CD4-positive, alpha-beta memory T cell (primary cell): ENCODE measurements around the gene ZNF750. TPM values are rescaled to one million over a fixed set of nuclear protein-coding genes. Genes with fewer than 3 reads are reported as not detected.

Experiments used
- CTCF ChIA-PET: fragments of 350-600 bp; sonication (Branson Sonifier 250); formaldehyde crosslinking; loops from one replicate; lab custom pipeline; 2021; ENCODE audit warnings: inconsistent platforms; ENCODE audit not compliant: partially characterized antibody; lab: Charles Lee
- POLR2A ChIA-PET: fragments of 350-600 bp; sonication (Branson Sonifier 250); formaldehyde crosslinking; loops from one replicate; lab custom pipeline; 2021; ENCODE audit not compliant: partially characterized antibody; lab: Charles Lee
- DNase-seq, 5 donors: peaks; one replicate each; pipeline versions ENCODE4 v3.0.0 to v3.0.0-alpha.2; 2020 to 2022; ENCODE audit warnings: mixed read lengths in 1 of 5
- H3K27ac ChIP-seq: one replicate; pipeline ENCODE4 v1.7.0; 2013; ENCODE audit warnings: low read depth, low read length
- H3K27me3 ChIP-seq: 2 replicates; pipeline ENCODE4 v1.7.0; 2013; ENCODE audit warnings: mild to moderate bottlenecking, low read length, moderate library complexity; ENCODE audit not compliant: insufficient read depth
- H3K36me3 ChIP-seq: 2 replicates; pipeline ENCODE4 v1.7.0; 2013; ENCODE audit warnings: mild to moderate bottlenecking, low read length, moderate library complexity; ENCODE audit not compliant: insufficient read depth
- H3K4me1 ChIP-seq: 2 replicates; pipeline ENCODE4 v1.7.0; 2013; ENCODE audit warnings: mild to moderate bottlenecking, low read length, moderate library complexity; ENCODE audit not compliant: insufficient read depth
- H3K4me3 ChIP-seq, 2 donors: one replicate each; pipeline ENCODE4 v1.7.0; 2013; ENCODE audit warnings: low read length in 2 of 2, mild to moderate bottlenecking in 1 of 2
- H3K9me3 ChIP-seq, 2 donors: one replicate each; pipeline ENCODE4 v1.7.0; 2013; ENCODE audit warnings: low read length in 2 of 2, control low read depth in 1 of 2; ENCODE audit not compliant: control insufficient read depth in 1 of 2
- H3K27ac Mint-ChIP-seq, 7 donors: one replicate each; pipeline ENCODE4 v1.8.0; 2020 to 2021; ENCODE audit warnings: mixed read lengths in 7 of 7, mild to moderate bottlenecking in 6 of 7, inconsistent platforms in 3 of 7, moderate library complexity in 3 of 7
- H3K27me3 Mint-ChIP-seq, 2 donors: one replicate each; pipeline ENCODE4 v1.8.0; 2020 to 2021; ENCODE audit warnings: mixed read lengths in 2 of 2
- H3K36me3 Mint-ChIP-seq, 2 donors: one replicate each; pipeline ENCODE4 v1.8.0; 2020 to 2021; ENCODE audit warnings: mixed read lengths in 2 of 2, inconsistent platforms in 1 of 2, mild to moderate bottlenecking in 1 of 2
- H3K4me1 Mint-ChIP-seq, 4 donors: one replicate each; pipeline ENCODE4 v1.8.0; 2020 to 2021; ENCODE audit warnings: mixed read lengths in 4 of 4, mild to moderate bottlenecking in 1 of 4
- H3K4me3 Mint-ChIP-seq, 8 donors: one replicate each; pipeline ENCODE4 v1.8.0; 2020 to 2021; ENCODE audit warnings: mixed read lengths in 8 of 8, mild to moderate bottlenecking in 7 of 8, moderate library complexity in 6 of 8, inconsistent platforms in 3 of 8
- H3K9me3 Mint-ChIP-seq, 8 donors: one replicate each; pipeline ENCODE4 v1.8.0; 2020 to 2021; ENCODE audit warnings: mixed read lengths in 8 of 8, mild to moderate bottlenecking in 5 of 8, inconsistent platforms in 3 of 8, moderate library complexity in 1 of 8
- intact Hi-C: fragments of 100-400 bp; cut with micrococcal nuclease; formaldehyde crosslinking; loops from one replicate; pipeline ENCODE4 v1.15.1; 2023
- polyA plus RNA-seq, 2 donors: library from polyadenylated mRNA; unstranded; fragments of 300-500 nt; fragmentation: Illumina TruSeq; gene quantifications; one replicate each; pipeline ENCODE4 v1.2.3, GENCODE V29; 2021
- total RNA-seq, 2 experiments: library from RNA; stranded (reverse); gene quantifications; one replicate each; pipeline ENCODE4 v1.2.3, GENCODE V29; 2021

The ZNF750 gene
- total and polyA plus RNA-seq, 4 experiments from 2014 or later = not detected

DNA sequence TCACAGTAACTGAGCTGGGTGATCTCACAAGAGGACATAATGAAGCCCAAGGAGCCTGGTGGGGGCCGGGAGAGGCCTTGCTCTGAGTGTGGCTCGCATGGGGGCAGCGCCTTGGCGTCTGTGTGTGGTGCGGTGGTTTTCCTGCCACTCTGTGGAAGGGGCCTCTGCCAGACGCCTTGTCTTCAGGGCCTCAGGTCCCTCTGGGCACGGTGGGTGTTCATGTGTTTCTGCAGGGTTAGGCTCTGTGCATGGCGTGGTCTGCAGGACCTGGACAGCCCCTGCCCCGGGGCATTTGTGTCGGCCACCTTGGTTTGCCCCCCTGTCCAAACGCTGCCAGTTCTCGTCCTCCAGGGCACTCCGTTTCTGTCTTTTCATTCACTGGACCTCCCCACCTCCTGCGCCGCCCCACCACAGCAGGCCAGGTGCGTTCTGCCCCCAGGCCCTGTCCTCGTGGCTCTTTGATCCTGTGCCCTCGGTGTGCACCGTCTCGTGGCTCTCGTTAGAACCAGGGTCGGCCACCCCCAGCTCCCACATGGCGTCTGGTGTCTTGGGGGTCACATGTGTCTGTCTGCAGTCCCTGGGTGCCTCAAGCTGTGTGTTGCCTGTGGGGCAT, 43.7 kb upstream of the ZNF750 start:
- H3K36me3 ChIP-seq = no peaks in the 10 kb centered on the region
- H3K27me3 ChIP-seq = no peaks in the 10 kb centered on the region
- CTCF ChIA-PET = interaction anchor here (1.6 to 3.1 kb wide), 2 partner anchors 20 to 102 kb away, joined by 6 to 20 read pairs; no protein-coding TSS in a partner anchor
- H3K4me3 Mint-ChIP-seq = peak overlapping the region; percentile 64 to 95 (median 92)
- no peaks in the 10 kb centered on the region for H3K27me3 Mint-ChIP-seq
- H3K4me1 ChIP-seq = peaks cover 56% of the 10 kb centered on the region
- H3K27ac Mint-ChIP-seq = peak overlapping the region; percentile 98 to 100 (median 99)
- no peaks in the 10 kb centered on the region for H3K9me3 ChIP-seq
- DNase-seq = peak in 1 of 5 donors; percentile 40
- H3K4me1 Mint-ChIP-seq = peaks cover 53 to 90% (median 77%) of the 10 kb centered on the region in 4 donors
- intact Hi-C loops = loop anchor here (2.0 kb wide), 1 partner anchor 19 kb away; no protein-coding TSS in a partner anchor
- POLR2A ChIA-PET = interaction anchor here (0.9 to 6.6 kb wide), 6 partner anchors 9 to 46 kb away, joined by 3 to 83 read pairs (median 6); no protein-coding TSS in a partner anchor
- peak overlapping the region; percentile 67 for H3K27ac ChIP-seq
- no peaks in the 10 kb centered on the region for H3K9me3 Mint-ChIP-seq
- peaks cover 13 to 16% of the 10 kb centered on the region in 2 donors for H3K36me3 Mint-ChIP-seq
- H3K4me3 ChIP-seq = no peak overlapping the region

DNA sequence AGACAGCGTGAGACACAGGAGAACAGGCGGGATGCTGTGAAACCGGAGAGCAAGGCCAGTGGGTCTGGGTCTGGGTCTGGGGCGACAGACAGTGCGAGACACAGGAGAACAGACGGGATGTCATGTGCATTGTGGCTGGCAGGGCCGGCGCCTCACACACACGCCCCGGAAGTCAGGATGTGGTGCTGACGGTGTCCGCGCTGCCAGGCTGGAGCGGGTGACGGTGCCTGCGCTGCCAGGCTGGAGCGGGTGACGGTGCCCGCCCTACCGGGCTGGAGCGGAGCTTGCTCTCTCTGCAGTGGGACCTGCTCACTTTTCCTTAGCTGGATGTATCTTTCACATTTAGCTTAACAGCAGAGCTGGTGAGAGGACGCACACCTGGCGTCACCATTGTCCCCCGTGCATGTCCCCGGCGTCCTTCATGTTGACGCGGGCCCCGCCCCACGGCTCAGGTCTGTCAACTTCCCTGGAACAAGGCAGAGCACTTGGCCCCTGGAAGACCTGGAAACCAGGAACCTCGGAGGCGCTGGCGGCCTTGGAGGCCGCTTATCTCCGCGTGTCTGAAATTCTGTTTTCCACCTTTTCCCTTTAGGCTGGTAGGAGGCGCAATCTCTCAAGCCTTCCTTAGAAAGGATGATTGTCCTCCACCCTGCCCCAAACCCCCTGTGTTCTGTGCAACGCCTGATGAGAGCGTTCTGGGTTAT, 43.0 kb upstream of the ZNF750 start:
- Histone ChIP-seq H3K27ac (peak overlapping the region; percentile 67), H3K4me1 (peaks cover 56% of the 10 kb centered on the region), H3K36me3 (no peaks in the 10 kb centered on the region), H3K4me3 (peak overlapping the region in 1 of 2 donors; percentile 51), H3K9me3 (no peaks in the 10 kb centered on the region), H3K27me3 (no peaks in the 10 kb centered on the region)
- DNase-seq = peak; percentile 82 to 93 (median 84)
- CTCF ChIA-PET = interaction anchor here (1.6 to 3.1 kb wide), 2 partner anchors 19 to 102 kb away, joined by 6 to 20 read pairs; no protein-coding TSS in a partner anchor
- intact Hi-C loops = loop anchor here (2.0 kb wide), 1 partner anchor 18 kb away; no protein-coding TSS in a partner anchor
- Mint-ChIP-seq H3K27ac (peak overlapping the region; percentile 98 to 100 (median 99)), H3K4me1 (peaks cover 57 to 94% (median 78%) of the 10 kb centered on the region in 4 donors), H3K4me3 (peak overlapping the region; percentile 80 to 95 (median 92)), H3K27me3 (no peaks in the 10 kb centered on the region), H3K36me3 (peaks cover 15 to 17% of the 10 kb centered on the region in 2 donors), H3K9me3 (no peaks in the 10 kb centered on the region)
- POLR2A ChIA-PET = interaction anchor here (0.9 to 6.6 kb wide), 5 partner anchors 10 to 45 kb away, joined by 3 to 83 read pairs (median 8); no protein-coding TSS in a partner anchor

DNA sequence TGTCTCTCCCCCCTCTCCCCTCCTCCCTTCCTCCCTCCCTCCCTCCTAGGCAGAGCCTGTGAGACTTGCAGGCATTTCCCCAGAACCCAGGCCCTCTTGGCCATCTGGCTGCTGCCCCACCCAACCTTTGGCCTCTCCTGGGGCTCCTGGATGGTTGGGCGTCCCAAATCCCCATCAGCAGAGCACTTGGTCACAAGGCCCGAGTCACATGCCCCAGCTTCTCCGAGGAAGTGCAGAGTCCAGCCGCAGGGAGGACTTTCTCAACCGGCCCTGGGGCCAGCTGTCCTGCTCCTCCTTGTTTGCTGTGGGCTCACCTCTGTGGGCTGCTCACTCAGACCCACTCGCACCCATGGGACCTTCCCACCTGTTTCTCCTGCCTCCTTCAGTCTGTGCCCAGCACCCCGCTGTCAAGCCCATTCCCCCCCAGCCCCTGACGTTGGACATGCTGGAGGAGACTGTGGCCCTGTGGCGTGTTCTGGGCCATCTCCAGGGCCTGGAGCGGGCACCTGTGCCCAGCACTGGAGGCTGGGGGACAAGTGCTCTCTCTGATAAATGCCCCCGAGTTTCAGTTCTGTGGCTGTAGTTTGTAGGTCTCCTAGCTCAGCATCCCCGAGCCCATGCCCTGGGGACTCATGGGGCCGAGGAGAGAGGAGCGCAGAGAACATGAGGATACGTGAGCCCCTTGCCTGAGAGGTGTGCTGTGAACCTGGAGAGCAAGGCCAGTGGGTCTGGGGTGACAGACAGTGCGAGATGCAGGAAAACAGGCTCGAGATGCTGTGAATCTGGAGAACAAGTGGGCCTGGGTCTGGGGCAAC, 42.3 kb upstream of the ZNF750 start:
- no peaks in the 10 kb centered on the region for H3K27me3 ChIP-seq
- H3K4me3 ChIP-seq = peak overlapping the region in 1 of 2 donors; percentile 51
- Mint-ChIP-seq H3K4me1 (peaks cover 51 to 87% (median 71%) of the 10 kb centered on the region in 4 donors), H3K9me3 (no peaks in the 10 kb centered on the region), H3K36me3 (peaks cover 10 to 12% of the 10 kb centered on the region in 2 donors), H3K27me3 (no peaks in the 10 kb centered on the region), H3K4me3 (peak overlapping the region; percentile 80 to 95 (median 92)), H3K27ac (peak overlapping the region; percentile 98 to 100 (median 99))
- peak overlapping the region; percentile 67 for H3K27ac ChIP-seq
- CTCF ChIA-PET = interaction anchor here (1.6 kb wide), 1 partner anchor 18 kb away, joined by 6 read pairs; no protein-coding TSS in a partner anchor
- POLR2A ChIA-PET = interaction anchor here (0.9 to 6.6 kb wide), 5 partner anchors 11 to 45 kb away, joined by 3 to 83 read pairs (median 8); no protein-coding TSS in a partner anchor
- no peaks in the 10 kb centered on the region for H3K9me3 ChIP-seq
- H3K4me1 ChIP-seq = peaks cover 56% of the 10 kb centered on the region
- H3K36me3 ChIP-seq = no peaks in the 10 kb centered on the region
- intact Hi-C loops = loop anchor here (2.0 kb wide), 1 partner anchor 17 kb away; no protein-coding TSS in a partner anchor
- DNase-seq = peak in 1 of 5 donors; percentile 41

DNA sequence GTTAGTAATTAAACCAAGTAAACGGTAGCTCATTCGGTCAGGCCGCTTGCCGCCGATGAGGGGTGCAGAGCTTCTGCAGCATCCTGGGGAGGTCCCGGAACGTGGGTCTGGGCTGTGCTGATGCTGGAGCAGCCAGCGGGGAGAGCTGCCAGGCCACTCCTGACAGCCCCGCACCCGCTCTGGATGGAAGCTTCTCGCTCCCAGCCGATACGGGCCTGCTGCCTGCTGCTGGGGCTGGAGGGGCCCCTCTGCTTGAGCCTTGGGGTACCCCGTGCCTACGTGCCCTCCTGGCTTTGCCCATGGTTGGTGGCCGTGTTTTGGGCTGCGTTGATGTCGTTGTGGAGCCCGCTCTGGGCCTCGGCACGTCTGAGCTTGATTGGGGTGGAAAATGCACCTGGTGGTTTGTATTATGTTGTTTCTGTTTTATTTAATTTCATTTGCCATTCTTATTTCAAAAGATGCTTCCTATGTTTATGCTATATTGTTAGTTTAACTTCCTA, 41.6 kb upstream of the ZNF750 start:
- ChIA-PET CTCF (no interaction called here), POLR2A (interaction anchor here (0.7 to 6.6 kb wide), 3 partner anchors 17 to 22 kb away, joined by 3 to 83 read pairs (median 31); no protein-coding TSS in a partner anchor)
- intact Hi-C loops = no loop called here

DNA sequence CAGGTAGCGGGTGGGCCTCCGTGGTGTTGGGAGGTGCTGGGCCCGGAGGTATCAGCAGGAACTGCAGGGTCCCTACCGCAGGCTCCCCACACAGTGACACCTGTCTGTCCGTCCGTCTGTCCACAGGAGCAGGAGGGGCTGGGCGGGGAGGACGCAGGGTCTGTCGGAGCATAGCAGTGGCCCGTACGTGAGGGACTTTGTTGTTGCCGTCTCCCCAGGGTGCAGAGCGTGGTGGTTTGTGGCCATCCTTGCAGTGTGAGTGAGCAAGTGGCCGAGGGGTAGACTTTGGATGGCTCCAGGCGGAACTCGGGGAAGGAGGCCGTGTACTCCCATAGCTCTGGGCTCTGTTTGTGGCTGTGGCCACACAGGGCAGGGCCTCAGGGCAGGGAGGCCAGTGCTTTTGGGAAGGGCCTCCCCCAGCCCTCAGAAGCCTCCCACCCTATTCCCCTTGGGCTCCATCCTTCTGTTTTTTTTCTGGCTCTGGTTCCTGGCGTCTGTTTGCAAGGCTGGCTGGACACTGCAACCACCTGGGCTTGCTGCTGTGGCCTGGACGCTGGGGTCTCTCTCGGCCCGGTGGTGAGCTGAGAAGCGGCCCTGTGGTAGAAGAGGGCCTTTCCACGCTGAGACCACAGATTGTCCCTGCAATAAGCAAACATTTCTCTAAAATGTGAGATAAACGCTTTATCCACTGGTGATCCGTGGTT, 41.0 kb upstream of the ZNF750 start:
- H3K9me3 Mint-ChIP-seq = no peaks in the 10 kb centered on the region
- peaks cover 8 to 9% of the 10 kb centered on the region in 2 donors for H3K36me3 Mint-ChIP-seq
- Histone ChIP-seq H3K9me3 (no peaks in the 10 kb centered on the region), H3K4me3 (no peak overlapping the region), H3K27me3 (no peaks in the 10 kb centered on the region), H3K4me1 (peaks cover 57% of the 10 kb centered on the region), H3K27ac (no peak overlapping the region), H3K36me3 (no peaks in the 10 kb centered on the region)
- DNase-seq = no peak
- H3K4me3 Mint-ChIP-seq = peak overlapping the region in 3 of 8 donors; percentile 32 to 51 (median 46)
- H3K27me3 Mint-ChIP-seq = no peaks in the 10 kb centered on the region
- POLR2A ChIA-PET = interaction anchor here (0.7 to 6.6 kb wide), 2 partner anchors 16 to 22 kb away, joined by 3 to 83 read pairs; no protein-coding TSS in a partner anchor
- H3K4me1 Mint-ChIP-seq = peaks cover 43 to 80% (median 62%) of the 10 kb centered on the region in 4 donors
- H3K27ac Mint-ChIP-seq = peak overlapping the region; percentile 43 to 95 (median 84)
- intact Hi-C loops = no loop called here
- CTCF ChIA-PET = no interaction called here

More for the DNA sequence above, 41.6 kb upstream of the ZNF750 start:
- H3K36me3 ChIP-seq = no peaks in the 10 kb centered on the region
- Mint-ChIP-seq H3K4me3 (peak overlapping the region in 5 of 8 donors; percentile 20 to 80 (median 57)), H3K27ac (peak overlapping the region; percentile 91 to 100 (median 98)), H3K36me3 (peaks cover 8 to 12% of the 10 kb centered on the region in 2 donors), H3K27me3 (no peaks in the 10 kb centered on the region), H3K4me1 (peaks cover 49 to 83% (median 67%) of the 10 kb centered on the region in 4 donors), H3K9me3 (no peaks in the 10 kb centered on the region)
- H3K4me1 ChIP-seq = peaks cover 63% of the 10 kb centered on the region
- no peak for DNase-seq
- H3K4me3 ChIP-seq = no peak overlapping the region
- peak overlapping the region; percentile 67 for H3K27ac ChIP-seq
- no peaks in the 10 kb centered on the region for H3K9me3 ChIP-seq
- no peaks in the 10 kb centered on the region for H3K27me3 ChIP-seq

DNA sequence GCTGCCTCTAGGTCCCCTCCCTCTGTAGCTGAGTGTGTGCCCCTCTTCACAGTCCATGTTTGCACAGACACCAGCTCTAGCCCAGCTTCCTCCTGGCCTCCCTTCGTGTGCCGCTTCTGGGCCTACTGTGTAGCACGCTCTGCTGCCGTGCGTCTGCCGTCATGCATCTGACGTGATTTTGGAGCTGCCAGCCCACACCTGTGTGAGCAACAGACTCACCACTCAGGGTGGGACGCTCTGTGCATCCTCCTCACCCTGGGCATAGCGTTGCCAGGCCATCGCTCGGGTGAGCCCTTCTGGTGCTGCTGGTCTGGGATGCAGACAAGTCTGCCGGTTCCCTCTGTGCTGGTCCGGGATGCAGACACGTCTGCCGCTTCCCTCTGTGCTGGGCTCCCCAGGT, 39.4 kb upstream of the ZNF750 start:
- Histone ChIP-seq H3K36me3 (no peaks in the 10 kb centered on the region), H3K4me3 (no peak overlapping the region), H3K9me3 (no peaks in the 10 kb centered on the region), H3K27ac (no peak overlapping the region), H3K27me3 (no peaks in the 10 kb centered on the region), H3K4me1 (peaks cover 42% of the 10 kb centered on the region)
- intact Hi-C loops = no loop called here
- no peak for DNase-seq
- peak overlapping the region in 1 of 8 donors; percentile 43 for H3K4me3 Mint-ChIP-seq
- no peaks in the 10 kb centered on the region for H3K27me3 Mint-ChIP-seq
- POLR2A ChIA-PET = interaction anchor here (7.3 kb wide), 1 partner anchor 13 kb away, joined by 39 read pairs; no protein-coding TSS in a partner anchor
- peaks cover 34 to 75% (median 50%) of the 10 kb centered on the region in 4 donors for H3K4me1 Mint-ChIP-seq
- peaks cover 11 to 15% of the 10 kb centered on the region in 2 donors for H3K36me3 Mint-ChIP-seq
- H3K9me3 Mint-ChIP-seq = no peaks in the 10 kb centered on the region
- peak overlapping the region in 4 of 7 donors; percentile 11 to 77 (median 70) for H3K27ac Mint-ChIP-seq
- CTCF ChIA-PET = interaction anchor here (0.8 kb wide), 1 partner anchor 13 kb away, joined by 3 read pairs; no protein-coding TSS in a partner anchor
